Activated naive CD8-positive, alpha-beta T cell treated with anti-CD3 and anti-CD28 coated beads, Interleukin-2, amount 10 ng/mL, durations not matched to agents 7 days and 5 days (primary cell): ENCODE measurements around the gene BATF. TPM values are rescaled to one million over a fixed set of nuclear protein-coding genes. Genes with fewer than 3 reads are reported as not detected.
A peak's percentile ranks its signal among the peaks of the same experiment; 100 is the strongest.

Source experiments
- ATAC-seq: fragments of 150-1000 bp; cut with Tn5 transposase; one replicate; pipeline ENCODE4 v1.10.0; 2021; ENCODE audit warnings: low read depth, moderate library complexity
- POLR2A ChIA-PET: fragments of 350-600 bp; sonication (Branson Sonifier 250); formaldehyde crosslinking; loops from one replicate; lab custom pipeline; 2021; ENCODE audit warnings: antibody characterized with exemption; lab: Charles Lee
- DNase-seq: peaks from one replicate; pipeline ENCODE4 v3.0.0; 2021
- H3K27ac Mint-ChIP-seq: one replicate; pipeline ENCODE4 v1.8.0; 2022; ENCODE audit warnings: mild to moderate bottlenecking, mixed read lengths
- H3K27me3 Mint-ChIP-seq: one replicate; pipeline ENCODE4 v1.8.0; 2022; ENCODE audit warnings: mild to moderate bottlenecking, moderate library complexity, mixed read lengths
- H3K36me3 Mint-ChIP-seq: one replicate; pipeline ENCODE4 v1.8.0; 2021; ENCODE audit warnings: mild to moderate bottlenecking, mixed read lengths
- H3K4me1 Mint-ChIP-seq: one replicate; pipeline ENCODE4 v1.8.0; 2021; ENCODE audit warnings: mixed read lengths
- H3K4me3 Mint-ChIP-seq: one replicate; pipeline ENCODE4 v1.8.0; 2022; ENCODE audit warnings: mild to moderate bottlenecking, moderate library complexity, mixed read lengths
- H3K9me3 Mint-ChIP-seq: one replicate; pipeline ENCODE4 v1.8.0; 2021; ENCODE audit warnings: mixed read lengths
- total RNA-seq, 2 experiments: library from RNA; stranded (reverse); gene quantifications; one replicate each; pipeline ENCODE4 v1.2.3, GENCODE V29; 2021

The BATF gene
- total RNA-seq, 2 experiments from 2014 or later = 31.3 to 34.1 TPM

DNA sequence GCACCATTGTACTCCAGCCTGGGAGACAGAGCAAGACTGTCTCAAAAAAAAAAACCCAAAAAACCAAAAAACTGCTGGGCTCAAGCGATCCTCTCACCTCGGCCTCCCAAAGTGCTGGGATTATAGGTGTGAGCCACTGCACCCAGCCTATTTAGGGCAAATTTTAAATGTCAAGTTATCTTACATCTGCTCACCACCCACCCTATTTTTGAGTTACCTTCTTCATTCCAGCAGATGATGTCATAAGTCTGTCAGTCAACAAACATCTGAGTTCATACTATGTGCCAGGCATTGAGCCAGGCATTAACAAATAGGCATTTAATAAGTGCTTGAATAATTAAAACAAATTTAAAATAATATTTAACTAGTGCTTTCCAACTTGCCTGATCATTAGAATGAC lies 21.5 kb downstream of the BATF start:
- ATAC-seq (no peak), DNase-seq (no peak)
- POLR2A ChIA-PET = interaction anchor here (0.9 to 4.1 kb wide), 3 partner anchors 9 to 22 kb away, joined by 4 to 44 read pairs (median 4); partner anchors contain the start of gene BATF
- H3K27me3 Mint-ChIP-seq = no peaks in the 10 kb centered on the region
- no peaks in the 10 kb centered on the region for H3K9me3 Mint-ChIP-seq
- peak overlapping the region; percentile 49 for H3K4me3 Mint-ChIP-seq
- peaks cover 48% of the 10 kb centered on the region for H3K4me1 Mint-ChIP-seq
- H3K27ac Mint-ChIP-seq = peak overlapping the region; percentile 81
- peaks cover 14% of the 10 kb centered on the region for H3K36me3 Mint-ChIP-seq

DNA sequence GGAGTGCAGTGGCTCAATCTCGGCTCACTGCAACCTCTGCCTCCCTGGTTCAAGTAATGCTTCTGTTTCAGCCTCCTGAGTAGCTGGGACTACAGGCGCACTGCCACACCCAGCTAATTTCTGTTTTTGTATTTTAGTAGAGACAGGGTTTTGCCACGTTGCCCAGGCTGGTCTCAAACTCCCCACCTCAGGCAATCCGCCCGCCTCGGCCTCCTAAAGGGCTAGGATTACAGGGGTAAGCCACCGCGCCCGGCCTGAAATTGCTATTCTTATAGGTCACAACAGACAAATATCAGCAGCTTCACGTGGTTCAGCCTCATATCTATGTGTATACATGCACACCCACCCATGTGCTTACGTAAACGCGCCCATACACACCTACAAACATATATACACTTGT lies 23.6 kb downstream of the BATF start:
- H3K27ac Mint-ChIP-seq = no peak overlapping the region
- peaks cover 15% of the 10 kb centered on the region for H3K36me3 Mint-ChIP-seq
- H3K9me3 Mint-ChIP-seq = no peaks in the 10 kb centered on the region
- H3K4me3 Mint-ChIP-seq = no peak overlapping the region
- POLR2A ChIA-PET = no interaction called here
- no peak for DNase-seq
- ATAC-seq = no peak
- H3K4me1 Mint-ChIP-seq = peaks cover 29% of the 10 kb centered on the region
- no peaks in the 10 kb centered on the region for H3K27me3 Mint-ChIP-seq

DNA sequence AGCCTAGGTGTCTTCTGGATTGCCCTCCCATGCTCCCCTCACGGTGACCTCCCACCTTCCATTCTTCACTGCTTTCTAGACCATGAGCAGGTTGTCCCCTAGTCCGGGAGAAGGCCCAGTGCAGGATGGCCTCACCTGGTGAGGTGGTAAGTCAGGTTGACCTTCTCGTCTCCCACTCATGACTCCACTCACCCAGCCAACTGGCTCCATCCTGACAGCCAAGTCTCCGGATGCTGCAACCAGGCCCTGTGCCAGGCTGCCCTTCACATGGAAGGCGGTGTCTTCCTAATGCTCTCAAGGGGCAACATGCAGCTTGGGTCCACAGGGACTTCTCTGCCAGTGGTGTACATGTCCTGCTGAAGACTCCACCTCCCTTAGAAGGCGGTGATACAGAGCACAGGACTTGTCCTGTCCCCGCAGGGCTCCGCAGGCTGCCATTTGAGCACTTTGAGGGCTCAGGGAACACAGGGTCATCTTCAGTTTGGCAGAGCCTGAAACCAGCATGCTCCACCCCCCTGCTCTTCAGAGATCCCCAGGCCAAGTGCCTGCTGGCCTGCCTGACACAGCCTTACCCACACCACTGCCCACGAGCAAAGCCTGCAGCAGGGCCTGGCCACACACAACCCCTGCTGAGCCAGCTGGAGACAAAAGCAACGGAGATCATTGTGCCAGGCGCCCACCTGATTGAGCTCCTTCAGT lies 25.4 kb downstream of the BATF start:
- POLR2A ChIA-PET = no interaction called here
- Mint-ChIP-seq H3K27ac (no peak overlapping the region), H3K4me3 (no peak overlapping the region), H3K4me1 (peaks cover 14% of the 10 kb centered on the region), H3K9me3 (no peaks in the 10 kb centered on the region), H3K27me3 (no peaks in the 10 kb centered on the region), H3K36me3 (peaks cover 15% of the 10 kb centered on the region)
- ATAC-seq = no peak
- no peak for DNase-seq

DNA sequence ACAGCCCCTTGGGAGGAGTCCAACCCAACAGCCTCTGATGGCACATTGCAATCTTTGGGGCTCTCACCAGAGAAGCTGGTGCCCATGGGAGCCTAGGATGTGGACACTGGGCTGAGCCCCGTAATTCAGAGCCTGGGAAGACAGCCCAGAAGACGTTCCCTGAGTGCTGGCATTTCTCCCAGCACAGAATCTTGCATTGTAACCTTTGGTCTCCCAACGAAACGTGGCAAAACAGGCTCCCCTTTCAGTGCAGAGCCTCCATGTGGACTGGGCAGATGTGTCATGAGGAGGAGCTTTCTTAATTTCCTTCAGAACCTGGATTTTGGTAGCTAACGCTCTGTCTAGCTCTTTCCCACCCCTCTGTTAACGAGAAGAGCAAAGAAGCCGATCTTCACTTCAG lies 26.3 kb downstream of the BATF start:
- H3K4me1 Mint-ChIP-seq = peaks cover 10% of the 10 kb centered on the region
- H3K27ac Mint-ChIP-seq = no peak overlapping the region
- no peak for ATAC-seq
- no peaks in the 10 kb centered on the region for H3K27me3 Mint-ChIP-seq
- POLR2A ChIA-PET = no interaction called here
- no peak overlapping the region for H3K4me3 Mint-ChIP-seq
- no peak for DNase-seq
- H3K9me3 Mint-ChIP-seq = no peaks in the 10 kb centered on the region
- peaks cover 15% of the 10 kb centered on the region for H3K36me3 Mint-ChIP-seq

DNA sequence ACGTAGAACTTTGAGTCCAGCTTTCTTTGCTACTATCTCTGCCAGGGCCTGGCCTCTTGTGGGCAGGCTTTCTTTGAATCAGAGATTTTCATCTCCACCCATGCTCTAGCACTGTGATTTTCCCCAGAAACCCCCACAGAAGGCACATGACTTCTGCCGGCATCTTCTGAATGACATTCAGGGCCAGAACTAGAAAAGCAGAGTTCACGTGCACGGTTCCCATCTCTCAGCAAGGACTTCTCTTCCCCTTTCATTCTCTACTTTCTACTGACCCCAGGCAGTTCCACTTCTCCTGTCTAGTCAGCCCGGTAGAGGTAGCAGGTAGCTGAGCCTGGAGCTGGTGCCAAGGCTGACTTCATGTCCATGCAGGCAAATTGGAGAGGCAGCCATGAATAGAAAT lies 26.9 kb downstream of the BATF start:
- no peak overlapping the region for H3K27ac Mint-ChIP-seq
- H3K9me3 Mint-ChIP-seq = no peaks in the 10 kb centered on the region
- no peak overlapping the region for H3K4me3 Mint-ChIP-seq
- no peak for ATAC-seq
- H3K4me1 Mint-ChIP-seq = peaks cover 10% of the 10 kb centered on the region
- no peak for DNase-seq
- no peaks in the 10 kb centered on the region for H3K27me3 Mint-ChIP-seq
- H3K36me3 Mint-ChIP-seq = peaks cover 15% of the 10 kb centered on the region
- POLR2A ChIA-PET = no interaction called here

DNA sequence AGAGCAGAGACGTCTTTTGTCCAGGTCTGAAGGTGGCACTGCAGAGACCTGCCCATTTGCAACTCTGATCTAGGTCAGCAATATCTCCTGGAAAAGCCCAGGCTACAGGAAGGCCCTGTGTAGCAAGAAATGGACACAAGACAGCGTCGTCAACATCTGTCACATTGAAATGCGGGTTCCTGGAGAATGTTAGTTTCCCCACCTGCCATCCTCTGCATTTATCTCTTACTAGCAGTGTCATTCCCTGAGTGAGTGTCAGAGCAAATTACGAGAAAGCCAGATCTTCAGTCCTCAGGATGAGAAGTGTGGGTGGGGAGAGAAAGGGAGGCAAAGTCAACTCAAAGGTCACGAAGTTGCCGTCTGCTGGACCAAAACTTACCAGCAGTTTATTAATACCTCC lies 28.8 kb downstream of the BATF start:
- H3K9me3 Mint-ChIP-seq = no peaks in the 10 kb centered on the region
- no peak overlapping the region for H3K4me3 Mint-ChIP-seq
- H3K27me3 Mint-ChIP-seq = no peaks in the 10 kb centered on the region
- DNase-seq = no peak
- H3K27ac Mint-ChIP-seq = no peak overlapping the region
- peaks cover 17% of the 10 kb centered on the region for H3K36me3 Mint-ChIP-seq
- ATAC-seq = no peak
- POLR2A ChIA-PET = no interaction called here
- H3K4me1 Mint-ChIP-seq = peaks cover 8% of the 10 kb centered on the region

DNA sequence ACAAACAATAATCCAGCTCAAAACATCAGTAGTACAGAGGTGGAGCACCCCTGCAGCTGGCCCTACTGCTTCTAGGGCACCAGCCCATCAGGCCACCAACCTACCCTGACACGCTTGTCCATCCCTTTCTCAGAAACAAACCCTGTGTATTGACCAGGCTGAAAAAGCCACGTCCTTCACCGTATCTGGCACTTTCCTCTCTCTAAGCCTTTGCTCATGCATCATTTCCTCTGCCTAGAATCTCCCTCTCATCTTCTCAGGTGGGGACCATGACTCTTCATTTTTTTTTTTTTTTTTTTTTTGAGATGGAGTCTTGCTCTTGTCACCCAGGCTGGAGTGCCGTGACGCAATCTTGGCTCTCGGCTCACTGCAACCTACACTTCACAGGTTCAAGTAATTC lies 30.9 kb downstream of the BATF start:
- ATAC-seq (no peak), DNase-seq (no peak)
- Mint-ChIP-seq H3K27me3 (no peaks in the 10 kb centered on the region), H3K4me3 (no peak overlapping the region), H3K4me1 (peaks cover 8% of the 10 kb centered on the region), H3K9me3 (peaks cover 2% of the 10 kb centered on the region), H3K27ac (no peak overlapping the region), H3K36me3 (peaks cover 7% of the 10 kb centered on the region)
- POLR2A ChIA-PET = interaction anchor here (0.8 to 1.4 kb wide), 2 partner anchors 10 to 31 kb away, joined by 4 read pairs; partner anchors contain the start of gene BATF

- DNase-seq (no peak), ATAC-seq (no peak)
- no peak overlapping the region for H3K27ac Mint-ChIP-seq
- no peak overlapping the region for H3K4me3 Mint-ChIP-seq
- H3K36me3 Mint-ChIP-seq = peaks cover 7% of the 10 kb centered on the region
- peaks cover 8% of the 10 kb centered on the region for H3K4me1 Mint-ChIP-seq
- POLR2A ChIA-PET = interaction anchor here (1.4 kb wide), 1 partner anchor 31 kb away, joined by 4 read pairs; the partner anchor contains the start of gene BATF
- peaks cover 2% of the 10 kb centered on the region for H3K9me3 Mint-ChIP-seq
- H3K27me3 Mint-ChIP-seq = no peaks in the 10 kb centered on the region
These were observed 31.6 kb downstream of the BATF start for GRCh38 chr14:75553761-75554364.

DNA sequence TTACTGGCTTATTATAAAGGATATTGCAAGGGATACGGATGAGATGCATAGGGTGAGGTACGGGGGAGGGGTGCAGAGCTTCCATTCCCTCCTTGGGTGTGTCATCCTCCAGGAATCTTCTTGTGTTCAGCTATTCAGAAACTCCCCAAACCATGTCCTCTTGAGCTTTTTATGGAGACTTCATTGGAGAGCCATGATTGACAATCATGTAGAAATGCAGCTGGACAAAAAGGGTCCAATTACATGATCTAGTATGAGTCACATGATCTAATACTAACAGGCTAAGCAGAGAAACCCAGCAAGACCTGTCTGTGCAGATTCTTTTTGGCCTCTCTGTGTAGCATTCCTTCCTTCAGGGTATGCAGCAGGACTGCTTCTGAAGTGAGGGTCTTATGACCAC lies 32.2 kb downstream of the BATF start:
- Mint-ChIP-seq H3K4me1 (peaks cover 12% of the 10 kb centered on the region), H3K27ac (no peak overlapping the region)
- POLR2A ChIA-PET = no interaction called here

GRCh38 chr14:75558440-75558839 lies 36.2 kb downstream of the BATF start:
- Mint-ChIP-seq H3K9me3 (peaks cover 2% of the 10 kb centered on the region), H3K4me1 (peaks cover 28% of the 10 kb centered on the region), H3K36me3 (peaks cover 5% of the 10 kb centered on the region), H3K4me3 (no peak overlapping the region), H3K27ac (no peak overlapping the region), H3K27me3 (no peaks in the 10 kb centered on the region)
- POLR2A ChIA-PET = no interaction called here
- ATAC-seq = no peak
- no peak for DNase-seq

More for the DNA sequence above, 32.2 kb downstream of the BATF start:
- H3K27me3 Mint-ChIP-seq = no peaks in the 10 kb centered on the region
- peaks cover 7% of the 10 kb centered on the region for H3K36me3 Mint-ChIP-seq
- peaks cover 2% of the 10 kb centered on the region for H3K9me3 Mint-ChIP-seq
- H3K4me3 Mint-ChIP-seq = no peak overlapping the region
- DNase-seq (no peak), ATAC-seq (no peak)

DNA sequence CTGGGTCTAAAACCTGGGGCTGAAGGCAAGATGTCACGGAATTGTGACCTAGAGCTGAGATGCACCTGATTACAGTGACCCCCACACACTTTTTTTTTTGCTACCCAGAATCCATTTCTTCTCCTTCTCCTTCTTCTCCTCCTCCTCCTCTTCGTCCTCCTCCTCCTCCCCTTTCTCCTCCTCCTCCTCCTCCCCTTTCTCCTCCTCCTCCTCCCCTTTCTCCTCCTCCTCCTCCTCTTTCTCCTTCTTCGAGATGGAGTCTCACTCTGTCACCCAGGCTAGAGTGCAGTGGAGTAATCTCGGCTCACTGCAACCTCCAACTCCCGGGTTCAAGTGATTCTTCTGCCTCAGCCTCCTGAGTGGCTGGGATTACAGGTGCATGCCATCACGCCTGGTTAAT lies 36.8 kb downstream of the BATF start:
- POLR2A ChIA-PET = interaction anchor here (3.2 kb wide), 1 partner anchor 37 kb away, joined by 10 read pairs; the partner anchor contains the start of gene BATF
- ATAC-seq (no peak), DNase-seq (no peak)
- peaks cover 25% of the 10 kb centered on the region for H3K4me1 Mint-ChIP-seq
- no peak overlapping the region for H3K4me3 Mint-ChIP-seq
- peaks cover 2% of the 10 kb centered on the region for H3K9me3 Mint-ChIP-seq
- peaks cover 5% of the 10 kb centered on the region for H3K36me3 Mint-ChIP-seq
- H3K27ac Mint-ChIP-seq = no peak overlapping the region
- no peaks in the 10 kb centered on the region for H3K27me3 Mint-ChIP-seq

GRCh38 chr14:75559451-75560222 lies 37.4 kb downstream of the BATF start:
- peak; percentile 46 for ATAC-seq
- Mint-ChIP-seq H3K4me3 (no peak overlapping the region), H3K4me1 (peaks cover 27% of the 10 kb centered on the region), H3K36me3 (peaks cover under 1% of the 10 kb centered on the region), H3K27ac (peak overlapping the region; percentile 2), H3K27me3 (no peaks in the 10 kb centered on the region), H3K9me3 (peaks cover 2% of the 10 kb centered on the region)
- POLR2A ChIA-PET = interaction anchor here (3.2 kb wide), 1 partner anchor 37 kb away, joined by 10 read pairs; the partner anchor contains the start of gene BATF
- no peak for DNase-seq

GRCh38 chr14:75561013-75561432 lies 38.8 kb downstream of the BATF start:
- DNase-seq (no peak), ATAC-seq (peak; percentile 44)
- H3K4me1 Mint-ChIP-seq = peaks cover 35% of the 10 kb centered on the region
- H3K27me3 Mint-ChIP-seq = no peaks in the 10 kb centered on the region
- no peaks in the 10 kb centered on the region for H3K36me3 Mint-ChIP-seq
- POLR2A ChIA-PET = interaction anchor here (1.2 to 3.2 kb wide), 2 partner anchors 39 to 72 kb away, joined by 3 to 10 read pairs; partner anchors contain the start of gene BATF
- peak overlapping the region; percentile 17 for H3K27ac Mint-ChIP-seq
- H3K9me3 Mint-ChIP-seq = peaks cover 2% of the 10 kb centered on the region
- H3K4me3 Mint-ChIP-seq = peak overlapping the region; percentile 4
